Inflammatory macrophage treated with lipopolysaccharide for 4 hours (primary cell): ENCODE results near the gene SH3RF3.
A peak's percentile ranks its signal among the peaks of the same experiment; 100 is the strongest.
"Not testable (repeated sequence)": the region's sequence is repeated elsewhere in the genome, so short reads cannot be mapped to it uniquely, and the experiment has no call there.

ENCODE experiments used
- DNase-seq: peaks from one replicate; pipeline ENCODE4 v3.0.0-alpha.2; 2020

The SH3RF3 gene

DNA sequence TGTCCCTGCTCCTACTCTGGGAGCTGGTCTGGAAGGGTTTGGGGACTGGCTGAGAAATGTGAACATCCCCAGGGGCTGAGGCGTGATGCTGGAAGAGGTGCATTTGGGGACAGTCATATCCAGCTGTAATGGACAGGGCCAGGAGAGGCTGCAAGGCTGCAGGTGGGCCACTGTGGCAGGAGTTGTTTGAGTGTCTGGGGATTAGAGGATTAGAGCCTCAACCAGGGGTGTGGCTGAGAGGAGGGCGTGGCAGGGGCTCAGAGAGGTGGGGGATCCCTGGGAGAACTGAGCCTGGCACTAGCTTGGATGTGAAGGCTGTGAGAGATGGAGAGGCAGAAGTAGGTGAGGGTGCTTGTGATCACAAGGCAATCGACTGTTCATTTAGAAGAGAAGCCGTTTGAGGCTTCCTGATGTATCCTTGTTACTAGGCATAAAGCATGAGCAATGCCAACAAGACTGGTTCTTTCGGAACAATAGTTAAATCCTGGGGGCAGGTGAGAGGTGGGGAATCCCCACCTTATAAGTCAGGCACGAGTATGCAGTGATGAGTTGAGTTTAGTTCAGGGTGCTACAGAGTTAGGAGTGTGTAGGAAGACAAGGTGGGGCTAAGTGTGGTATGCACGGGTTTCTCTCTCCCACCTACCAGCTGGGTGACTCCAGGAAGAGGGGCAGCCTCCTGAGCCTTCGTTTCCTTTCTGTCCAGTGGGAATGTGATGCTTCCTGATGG is 31.9 kb downstream of the SH3RF3 start:
- no peak for DNase-seq

DNA sequence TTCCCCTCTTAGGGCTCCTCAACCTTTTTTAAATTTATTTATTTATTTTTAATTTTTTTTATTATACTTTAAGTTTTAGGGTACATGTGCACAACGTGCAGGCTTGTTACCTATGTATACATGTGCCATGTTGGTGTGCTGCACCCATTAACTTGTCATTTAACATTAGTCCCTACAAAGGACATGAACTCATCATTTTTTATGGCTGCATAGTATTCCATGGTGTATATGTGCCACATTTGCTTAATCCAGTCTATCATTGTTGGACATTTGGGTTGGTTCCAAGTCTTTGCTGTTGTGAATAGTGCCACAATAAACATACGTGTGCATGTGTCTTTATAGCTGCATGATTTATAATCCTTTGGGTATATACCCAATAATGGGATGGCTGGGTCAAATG is 33.4 kb downstream of the SH3RF3 start:
- DNase-seq, result not testable (repeated sequence)

DNA sequence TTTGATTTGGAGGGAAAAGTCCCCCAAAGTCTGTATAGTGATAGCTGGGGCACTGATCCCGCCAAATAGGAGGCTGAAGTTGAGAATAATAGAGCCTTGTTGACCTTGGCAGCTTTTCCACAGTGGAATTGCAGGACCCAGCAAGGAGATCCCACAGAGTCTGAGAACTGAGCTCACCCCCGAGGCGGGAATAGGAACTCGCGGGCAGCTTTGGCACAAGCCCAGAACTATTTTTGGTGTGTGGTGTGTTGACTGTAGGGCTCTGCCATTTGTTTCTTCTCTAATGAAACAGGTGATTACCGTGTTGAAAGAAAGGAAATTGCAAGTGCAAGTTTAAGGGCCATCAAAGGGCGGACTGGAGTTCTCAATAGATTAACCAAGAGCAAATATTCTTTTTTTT is 34.0 kb downstream of the SH3RF3 start:
- no peak for DNase-seq

DNA sequence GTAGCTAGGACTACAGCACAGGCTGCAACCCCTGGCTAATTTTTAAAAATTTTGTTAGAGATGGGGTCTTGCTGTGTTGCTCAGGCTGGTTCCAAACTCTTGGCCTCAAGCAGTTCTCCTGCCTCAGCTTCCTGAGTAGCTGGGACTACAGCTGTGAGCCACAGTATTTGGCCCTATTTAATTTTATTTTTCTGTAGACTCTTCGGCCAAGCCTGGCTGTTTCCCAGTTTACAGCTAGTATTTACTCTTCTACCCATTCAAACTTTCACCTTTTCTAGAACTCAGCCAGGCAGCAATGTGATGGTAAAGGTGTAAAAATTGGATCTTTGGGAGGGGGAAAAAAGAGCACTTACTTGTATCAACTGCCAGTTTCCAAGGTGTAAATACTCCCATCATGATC is 35.3 kb downstream of the SH3RF3 start:
- no peak for DNase-seq

DNA sequence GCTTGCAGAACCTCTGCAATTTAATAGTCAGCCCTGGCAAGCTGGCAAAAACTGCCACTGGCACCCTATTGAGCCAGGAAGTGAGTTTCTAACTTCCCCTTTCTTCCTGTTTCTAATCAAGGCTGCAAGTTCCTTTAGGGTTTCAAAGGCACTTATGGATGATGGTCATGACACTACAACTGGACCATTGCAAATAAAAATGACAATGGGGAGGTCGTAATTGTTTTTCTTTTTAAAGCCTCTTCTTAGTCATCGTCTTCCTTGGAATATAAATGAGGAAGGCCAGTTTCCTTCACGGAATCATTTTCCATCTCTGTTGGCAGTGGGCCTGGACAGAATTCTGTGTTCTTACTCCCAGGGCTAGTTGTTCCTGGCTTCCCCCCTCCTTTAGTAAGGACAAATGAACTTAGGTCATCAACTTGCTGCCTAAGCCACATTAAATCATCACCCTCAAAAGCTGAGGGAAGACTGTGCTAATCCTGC is 35.8 kb downstream of the SH3RF3 start:
- peak; percentile 31 for DNase-seq

DNA sequence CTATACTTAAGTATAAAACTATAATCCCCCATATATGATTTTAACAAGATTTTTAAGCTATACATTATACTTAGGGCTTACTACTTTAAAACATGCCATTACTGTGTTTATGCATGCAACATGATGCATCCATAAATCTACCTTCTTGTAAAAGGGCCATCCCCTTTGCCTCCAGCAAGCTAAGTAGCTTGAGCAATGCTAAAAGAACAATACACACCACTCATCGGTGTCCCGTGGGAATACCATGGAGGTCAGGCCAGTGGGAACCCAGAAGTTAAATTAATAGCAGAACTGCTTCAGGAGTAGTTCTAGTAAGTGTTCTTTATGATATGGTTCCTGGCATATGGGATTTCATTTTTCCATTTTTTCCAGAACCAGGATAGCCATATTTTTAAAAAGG is 37.8 kb downstream of the SH3RF3 start:
- DNase-seq, result no peak

DNA sequence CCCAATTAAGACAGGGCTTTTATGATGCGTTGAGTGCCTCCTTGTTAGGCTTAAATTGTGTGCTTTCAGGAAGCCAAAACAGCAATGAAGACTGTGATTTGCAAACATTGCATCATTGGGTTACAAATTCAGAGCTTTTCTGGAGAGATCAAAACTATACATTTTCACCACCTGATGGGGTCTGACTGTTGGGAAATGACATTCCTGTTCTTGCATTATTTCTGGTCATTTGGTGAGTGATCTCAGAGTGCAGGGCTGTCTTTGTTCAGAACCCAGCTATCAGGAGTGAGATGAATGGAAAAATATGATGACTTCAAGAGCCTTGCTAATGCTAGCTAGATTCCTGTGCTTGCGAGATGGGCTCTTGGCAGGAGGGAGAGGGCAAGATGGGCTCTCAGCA is 39.1 kb downstream of the SH3RF3 start:
- no peak for DNase-seq

DNA sequence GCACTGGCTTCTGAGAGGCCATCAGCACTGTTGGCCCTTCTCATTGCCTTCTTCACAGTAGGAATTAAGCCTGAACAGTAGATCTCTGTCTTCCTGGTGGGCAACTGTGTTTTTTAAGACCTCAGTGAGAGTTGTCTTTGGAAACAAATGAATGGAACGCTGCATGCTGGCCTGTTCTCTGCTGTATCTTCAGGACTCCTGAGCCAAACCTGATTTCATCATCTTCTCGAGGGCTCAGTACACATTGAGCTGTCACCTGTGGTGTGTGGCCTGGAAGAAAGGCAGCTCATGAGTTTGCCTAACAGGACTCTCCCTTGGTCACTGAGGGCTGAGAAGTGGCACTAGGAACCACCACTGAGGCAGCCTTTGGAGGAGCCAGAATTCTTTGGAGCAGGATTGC is 39.7 kb downstream of the SH3RF3 start:
- no peak for DNase-seq

DNA sequence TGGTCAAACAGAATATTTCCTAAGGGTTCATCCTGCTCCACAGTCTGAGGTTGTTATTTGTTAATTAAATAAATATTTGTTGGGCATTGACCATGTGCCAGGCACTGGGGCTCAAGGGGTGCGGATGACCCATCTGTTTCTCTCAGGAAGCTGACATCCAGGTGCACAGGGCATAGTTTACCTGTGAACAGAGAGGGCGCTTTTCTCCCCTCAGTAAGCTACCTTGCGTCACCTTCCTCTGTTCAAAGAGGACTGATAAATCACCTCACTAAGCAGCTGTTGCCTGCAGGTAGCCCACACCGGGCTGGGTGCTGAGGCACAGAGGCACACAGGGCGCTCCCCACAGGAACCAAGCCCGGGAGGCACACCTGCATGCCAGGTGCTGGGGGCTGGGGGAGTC is 41.6 kb downstream of the SH3RF3 start:
- DNase-seq, result no peak

DNA sequence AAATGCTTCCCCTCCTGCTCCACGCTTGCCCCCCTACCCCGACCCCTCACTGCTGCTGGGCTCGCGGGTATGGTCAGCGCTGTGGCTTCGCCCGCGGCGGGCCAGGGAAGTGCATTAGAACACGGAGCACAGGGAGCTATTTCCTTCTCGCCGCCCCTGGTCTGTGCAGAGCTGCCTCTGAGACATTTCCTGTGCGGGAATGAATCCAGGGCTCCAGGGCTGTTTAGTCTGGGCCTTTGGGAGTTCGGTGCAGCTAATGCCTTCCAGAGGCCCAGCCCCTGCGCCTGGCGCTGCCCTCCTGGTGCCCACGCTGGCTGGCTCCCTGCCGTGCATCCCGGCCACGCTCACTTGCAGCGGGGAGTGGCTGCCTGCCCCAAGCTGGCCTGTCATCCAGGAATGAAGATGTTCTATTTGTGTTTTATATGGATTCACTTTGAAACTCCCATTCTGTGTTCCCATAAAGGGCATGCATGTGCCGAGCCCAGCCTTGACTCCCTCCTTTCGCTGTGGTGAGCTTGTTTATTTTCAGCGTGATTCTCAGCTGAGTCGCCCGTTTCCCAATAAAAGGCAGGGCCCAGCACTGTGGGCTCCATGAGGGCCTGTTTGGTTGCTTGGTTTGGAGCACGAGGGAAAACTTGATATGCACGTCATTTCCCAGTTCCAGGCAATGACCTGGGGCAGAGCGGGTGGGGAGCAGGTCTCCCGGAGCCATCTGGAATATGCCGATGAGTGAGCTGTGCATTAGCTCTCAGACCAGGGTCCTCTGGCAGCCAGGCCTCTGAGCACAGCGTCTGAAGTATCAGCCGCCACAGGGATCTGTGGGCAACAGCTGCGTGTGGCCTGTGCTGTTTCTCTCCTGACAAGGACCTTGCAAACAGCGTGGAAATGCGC is 42.7 kb downstream of the SH3RF3 start:
- DNase-seq, result no peak

DNA sequence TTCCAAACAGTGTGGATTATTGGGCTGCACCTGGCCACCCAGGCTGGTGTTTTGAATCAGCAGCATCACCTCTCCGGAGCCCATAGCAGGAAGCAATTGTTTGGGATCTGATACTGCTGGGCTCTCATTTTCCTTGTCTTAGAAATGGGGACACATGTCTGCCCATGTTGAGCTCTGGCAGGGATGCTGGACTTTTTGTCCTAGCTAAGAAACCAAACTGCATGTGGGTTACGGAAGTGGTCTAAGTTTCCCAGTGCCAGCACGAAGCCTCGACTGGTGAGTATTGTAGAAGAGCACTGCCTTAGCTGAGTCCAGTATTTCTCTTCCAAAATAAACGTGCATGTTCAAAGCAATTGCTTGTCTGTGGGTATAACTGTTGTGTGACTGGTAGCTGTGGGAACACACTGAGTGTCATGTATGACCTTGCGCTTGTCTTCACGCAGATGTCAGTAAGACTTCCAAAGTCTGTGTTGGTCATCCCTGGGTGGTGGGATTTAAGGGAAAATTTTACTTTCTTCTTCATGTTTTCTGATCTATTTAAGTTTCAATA is 43.6 kb downstream of the SH3RF3 start:
- no peak for DNase-seq

DNA sequence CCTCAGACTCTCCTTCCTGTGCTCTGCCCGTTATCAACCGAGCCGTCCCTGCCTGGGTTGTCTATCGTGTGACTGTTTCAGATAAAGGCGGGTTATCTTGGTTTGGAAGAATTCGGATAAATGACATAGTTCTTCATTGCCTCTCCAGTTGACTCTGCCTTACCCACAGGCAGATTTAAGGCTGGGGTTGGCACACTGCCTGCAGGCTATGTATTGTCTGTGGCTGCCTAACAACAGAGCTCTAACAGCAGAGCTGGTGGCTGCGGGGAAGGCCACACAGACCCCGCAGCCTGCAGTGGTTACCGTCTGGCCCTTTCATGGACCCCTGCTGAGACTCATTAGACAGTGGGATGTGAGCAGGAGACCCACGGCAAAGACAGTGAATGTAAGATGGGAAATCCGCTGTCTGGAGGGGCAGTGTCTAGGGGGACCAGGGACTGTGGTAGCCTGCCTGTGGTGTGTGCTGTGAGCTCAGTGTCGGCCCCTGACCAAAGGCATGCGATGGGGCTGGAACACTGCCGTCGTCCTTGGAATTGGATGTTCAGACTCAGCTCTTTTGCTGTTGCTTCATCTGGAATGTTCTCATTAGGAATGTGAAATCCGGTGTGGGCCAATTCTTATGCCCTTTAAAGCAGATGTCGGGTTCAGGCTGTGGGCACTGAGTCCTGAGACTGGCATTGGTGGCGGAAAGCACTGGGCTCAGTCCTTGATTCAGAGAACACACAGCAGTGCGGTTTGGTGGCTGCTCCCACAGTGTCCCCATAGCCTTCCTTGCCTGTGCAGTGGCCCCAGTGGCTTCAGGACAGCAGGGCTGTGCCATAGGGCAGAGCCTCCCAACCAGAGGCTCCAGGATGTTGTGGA is 44.5 kb downstream of the SH3RF3 start:
- DNase-seq, result no peak

DNA sequence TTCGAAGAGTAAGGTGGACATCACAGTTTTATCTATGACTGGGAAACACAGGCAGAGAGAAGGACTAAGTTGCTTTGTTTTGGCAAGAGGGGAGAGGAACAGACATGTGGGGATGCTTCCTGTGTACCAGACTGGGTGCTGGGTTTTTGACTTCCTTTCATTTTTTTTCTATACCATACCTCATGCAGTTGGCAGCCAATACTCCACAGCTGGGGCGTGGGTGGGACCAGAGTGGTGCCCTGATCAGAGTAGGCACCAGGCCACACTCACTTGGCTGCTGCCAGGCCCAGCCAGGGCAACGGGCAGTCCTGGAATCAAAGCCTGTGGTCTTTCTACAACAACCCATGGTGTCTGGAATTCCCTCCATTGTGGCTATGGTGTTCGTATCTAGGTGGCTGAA is 45.2 kb downstream of the SH3RF3 start:
- no peak for DNase-seq

DNA sequence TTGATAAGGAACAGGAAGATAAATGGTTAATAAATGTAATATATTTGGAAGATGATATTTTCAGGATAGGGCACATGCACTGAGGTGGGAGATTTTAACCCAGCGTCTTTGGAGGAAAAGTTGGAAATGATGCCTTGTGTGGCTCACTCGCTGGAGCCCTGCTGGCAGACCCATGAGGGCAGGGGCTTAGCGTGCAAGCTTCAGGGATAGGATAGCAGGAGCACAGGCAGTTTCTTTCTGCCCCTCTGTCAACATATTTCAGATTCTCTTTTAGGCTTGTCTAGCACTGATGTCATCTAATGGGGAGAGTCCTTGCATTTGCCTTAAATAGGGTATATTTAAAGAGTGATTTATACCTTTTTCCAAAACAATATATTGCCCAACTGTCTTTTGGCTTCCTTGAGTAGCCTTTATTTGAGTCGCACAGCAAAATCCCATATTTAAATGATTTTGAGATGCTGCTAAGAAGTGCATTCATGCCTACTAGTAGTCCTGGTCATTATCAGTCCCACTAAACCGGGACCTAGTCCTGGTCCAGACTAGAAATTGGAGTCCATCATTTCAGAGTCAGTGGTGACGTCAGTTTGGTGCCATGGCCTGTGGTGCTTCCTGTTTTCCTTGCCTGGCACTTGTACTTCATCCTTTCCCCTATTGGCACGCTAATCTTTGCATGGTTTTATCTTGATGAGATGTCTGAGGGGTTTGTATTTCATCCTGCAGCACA is 45.8 kb downstream of the SH3RF3 start:
- DNase-seq, result no peak

DNA sequence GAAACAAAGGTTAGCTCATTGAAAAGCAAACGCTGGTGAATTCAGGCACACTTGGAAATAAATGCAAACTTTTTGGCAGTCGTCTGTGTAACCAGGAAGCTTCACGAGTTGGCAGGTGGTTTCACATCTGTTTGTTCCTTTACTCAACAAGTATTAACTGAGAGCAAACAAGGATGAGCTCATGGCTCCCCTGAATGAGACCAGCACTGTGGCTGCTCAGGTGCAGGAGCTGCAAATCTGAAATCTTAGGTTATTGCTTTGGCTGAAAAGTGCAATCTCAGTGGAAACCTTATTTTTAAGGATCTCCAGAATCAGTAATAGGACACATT is 46.3 kb downstream of the SH3RF3 start:
- no peak for DNase-seq

DNA sequence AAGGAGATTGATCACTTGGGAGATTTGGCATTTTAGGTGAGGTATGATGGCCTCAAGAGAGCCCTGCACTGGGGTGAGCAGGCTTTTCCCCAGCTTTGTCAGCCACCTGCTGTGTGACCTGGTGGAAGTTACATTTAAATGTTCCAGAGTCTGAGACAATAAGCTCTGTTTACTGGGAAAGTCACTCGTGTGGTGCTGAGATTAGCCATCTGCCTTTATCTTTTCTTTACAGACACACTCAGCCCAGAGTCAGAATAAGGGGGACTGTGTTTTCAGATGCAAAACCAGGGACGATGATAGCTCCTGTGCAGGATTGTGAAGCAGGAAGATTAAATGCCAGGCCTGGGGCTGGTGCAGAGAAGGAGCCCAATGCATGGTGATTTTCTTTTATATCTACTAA is 47.9 kb downstream of the SH3RF3 start:
- DNase-seq, result no peak

DNA sequence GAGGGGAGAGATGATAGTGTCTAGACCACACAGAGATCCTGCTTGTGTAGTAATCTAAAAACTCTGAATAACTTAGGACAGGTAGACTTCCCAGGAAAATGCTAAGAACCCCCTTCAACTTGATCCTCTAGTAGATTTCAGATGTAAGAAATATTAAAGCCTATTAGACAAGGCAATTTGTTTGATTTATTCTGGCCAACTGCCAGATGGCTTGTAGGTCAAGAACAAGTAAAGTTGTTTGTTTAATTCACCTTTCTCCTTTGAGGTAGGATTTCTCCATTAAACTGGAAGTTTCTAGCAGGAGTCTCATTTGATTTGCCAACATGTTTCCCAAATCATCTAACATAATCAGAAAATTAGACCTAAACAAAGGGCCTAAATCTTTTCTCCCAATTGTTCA is 48.6 kb downstream of the SH3RF3 start:
- no peak for DNase-seq

DNA sequence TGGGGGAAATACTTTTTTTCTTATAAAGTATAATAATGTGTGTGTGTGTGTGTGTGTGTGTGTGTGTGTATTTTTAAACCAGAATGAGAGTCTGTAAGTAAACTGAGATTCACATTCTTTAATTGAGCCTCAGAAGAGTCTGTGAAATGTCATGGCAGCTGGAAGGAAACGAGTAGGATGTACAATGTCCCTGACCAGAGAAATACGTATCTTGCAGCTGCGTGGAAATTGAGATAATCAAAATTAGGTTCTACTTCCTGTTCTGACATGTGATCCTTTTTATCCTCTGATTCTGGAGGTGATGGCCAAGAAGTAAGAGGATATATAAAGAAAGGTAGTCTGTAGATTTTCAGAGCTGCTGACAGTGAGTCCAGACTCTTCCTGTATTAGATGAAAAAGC is 50.0 kb downstream of the SH3RF3 start:
- DNase-seq, result no peak

DNA sequence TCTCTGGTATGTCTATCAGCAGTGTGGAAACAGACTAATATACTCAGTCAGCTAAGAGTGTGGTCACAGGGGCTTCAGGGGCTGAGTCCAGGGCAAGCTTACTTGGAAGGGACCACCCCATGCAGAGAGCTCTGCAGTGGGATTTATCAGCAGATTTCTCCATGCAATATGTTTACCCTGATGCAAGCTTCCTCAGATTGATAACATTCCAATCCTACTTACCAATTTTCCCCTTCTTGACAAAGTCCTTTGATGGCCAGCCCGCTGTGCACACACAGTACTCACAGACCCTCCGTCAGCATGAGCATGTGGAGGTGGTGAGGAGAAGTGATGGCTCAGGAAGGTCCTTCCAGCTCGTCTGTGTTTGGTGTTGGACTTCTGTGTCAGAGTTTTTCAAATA is 51.8 kb downstream of the SH3RF3 start:
- DNase-seq, result no peak

DNA sequence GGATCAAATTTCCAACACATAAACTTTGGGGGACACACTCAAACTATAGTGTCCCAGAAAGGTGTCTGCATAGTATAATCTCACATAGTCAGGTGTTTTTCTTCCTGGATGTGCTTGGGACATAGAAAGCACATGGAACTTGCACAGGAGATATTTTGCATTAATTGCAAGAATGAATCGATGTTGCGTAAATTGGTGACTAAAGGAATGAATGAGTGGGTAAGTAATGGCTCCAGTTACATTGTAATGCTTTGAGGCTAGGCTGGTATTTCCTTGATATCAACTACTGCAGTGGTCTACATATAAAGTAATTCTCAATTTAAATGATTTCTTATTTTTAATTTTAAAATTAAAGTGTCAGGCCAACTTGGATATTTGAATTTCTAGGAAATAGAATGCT is 53.4 kb downstream of the SH3RF3 start:
- DNase-seq, result peak; percentile 19

DNA sequence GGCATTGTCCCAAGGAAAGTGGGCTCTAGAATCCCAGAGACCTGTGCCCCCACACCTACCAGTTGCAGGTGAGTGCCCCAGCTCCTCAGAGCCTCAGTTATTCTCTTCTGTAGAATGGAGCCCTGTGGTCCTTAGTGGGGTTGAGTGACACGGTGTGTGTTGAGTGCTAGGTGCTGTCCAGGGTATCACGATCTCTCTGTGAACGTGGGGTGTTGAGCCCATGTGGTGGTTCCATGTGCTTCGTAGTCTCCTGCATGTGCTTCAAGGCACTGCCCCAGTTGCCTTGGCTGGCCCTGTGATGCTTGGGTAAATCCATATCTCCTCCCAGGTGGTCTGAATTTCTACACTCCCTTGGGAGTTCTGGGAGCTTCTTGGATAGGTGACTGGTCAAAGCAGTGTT is 54.9 kb downstream of the SH3RF3 start:
- DNase-seq, result no peak

DNA sequence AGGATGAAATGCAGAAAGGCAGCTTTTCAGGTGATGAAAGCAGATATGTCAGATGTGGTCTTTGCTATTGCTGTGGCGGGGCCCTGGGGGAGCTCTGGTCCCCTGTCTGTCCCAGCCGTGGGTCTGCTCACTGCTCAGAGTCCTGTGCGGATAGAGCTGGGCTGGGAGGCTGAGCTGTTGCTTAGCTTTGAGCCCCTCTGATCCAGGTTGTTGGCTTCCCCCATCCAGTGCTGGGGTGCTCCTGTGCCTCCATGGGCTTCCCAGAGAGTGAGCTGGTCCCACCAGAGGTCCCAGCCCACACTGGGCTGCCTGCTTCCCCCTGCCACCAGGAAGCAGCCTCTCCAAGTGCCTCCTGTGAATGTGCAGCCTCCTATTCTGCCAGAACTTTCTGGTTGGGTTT is 55.4 kb downstream of the SH3RF3 start:
- DNase-seq, result no peak

DNA sequence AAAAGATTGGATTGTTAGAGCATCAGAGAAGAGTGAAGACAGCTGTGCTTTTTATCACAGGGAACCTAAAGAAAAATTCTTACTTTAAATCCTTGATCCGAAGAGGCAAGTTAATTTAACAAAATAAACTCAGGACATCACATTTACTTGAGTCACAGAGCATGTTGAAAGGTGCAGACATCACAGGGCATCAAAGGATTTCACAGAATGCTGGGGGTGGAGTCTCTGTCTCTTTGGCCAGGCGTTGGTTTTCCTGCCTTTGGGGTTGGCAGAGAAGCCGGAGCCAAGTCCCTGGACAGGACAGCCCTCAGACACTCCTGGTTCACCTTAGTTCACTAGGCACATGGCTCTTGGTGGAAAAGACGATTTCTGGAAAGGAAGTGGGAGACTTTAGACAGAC is 56.3 kb downstream of the SH3RF3 start:
- no peak for DNase-seq
